ENCODE data around the gene FBXO47. TPM values are rescaled to one million over a fixed set of nuclear protein-coding genes. Genes with fewer than 3 reads are reported as not detected.

FBXO47 gene
- total RNA-seq, 1 donor from 2014 or later = not detected

DNA sequence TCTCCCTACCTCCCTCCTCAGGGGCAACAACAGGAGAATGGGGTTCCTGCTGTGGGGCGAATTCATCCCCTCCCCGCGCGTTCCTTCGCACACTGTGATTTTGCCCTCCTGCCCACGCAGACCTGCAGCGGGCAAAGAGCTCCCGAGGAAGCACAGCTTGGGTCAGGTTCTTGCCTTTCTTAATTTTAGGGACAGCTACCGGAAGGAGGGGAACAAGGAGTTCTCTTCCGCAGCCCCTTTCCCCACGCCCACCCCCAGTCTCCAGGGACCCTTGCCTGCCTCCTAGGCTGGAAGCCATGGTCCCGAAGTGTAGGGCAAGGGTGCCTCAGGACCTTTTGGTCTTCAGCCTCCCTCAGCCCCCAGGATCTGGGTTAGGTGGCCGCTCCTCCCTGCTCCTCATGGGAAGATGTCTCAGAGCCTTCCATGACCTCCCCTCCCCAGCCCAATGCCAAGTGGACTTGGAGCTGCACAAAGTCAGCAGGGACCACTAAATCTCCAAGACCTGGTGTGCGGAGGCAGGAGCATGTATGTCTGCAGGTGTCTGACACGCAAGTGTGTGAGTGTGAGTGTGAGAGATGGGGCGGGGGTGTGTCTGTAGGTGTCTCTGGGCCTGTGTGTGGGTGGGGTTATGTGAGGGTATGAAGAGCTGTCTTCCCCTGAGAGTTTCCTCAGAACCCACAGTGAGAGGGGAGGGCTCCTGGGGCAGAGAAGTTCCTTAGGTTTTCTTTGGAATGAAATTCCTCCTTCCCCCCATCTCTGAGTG, 47.7 kb downstream of the FBXO47 start:
- Mint-ChIP-seq H3K27ac (no peak overlapping the region), H3K4me3 (no peak overlapping the region), H3K9me3 (no peaks in the 10 kb centered on the region), H3K4me1 (peaks cover 21% of the 10 kb centered on the region), H3K36me3 (ENCODE audit: low read depth) (peaks cover 57% of the 10 kb centered on the region), H3K27me3 (no peaks in the 10 kb centered on the region)
- ChIA-PET CTCF (no interaction called here), POLR2A (no interaction called here)
- intact Hi-C loops (cut with micrococcal nuclease) = no loop called here
- ATAC-seq (ENCODE audit: low read depth) = no peak
- DNase-seq = no peak
- TF ChIP-seq CTCF (IDR thresholded peaks at IDR 0.05) = no peak

DNA sequence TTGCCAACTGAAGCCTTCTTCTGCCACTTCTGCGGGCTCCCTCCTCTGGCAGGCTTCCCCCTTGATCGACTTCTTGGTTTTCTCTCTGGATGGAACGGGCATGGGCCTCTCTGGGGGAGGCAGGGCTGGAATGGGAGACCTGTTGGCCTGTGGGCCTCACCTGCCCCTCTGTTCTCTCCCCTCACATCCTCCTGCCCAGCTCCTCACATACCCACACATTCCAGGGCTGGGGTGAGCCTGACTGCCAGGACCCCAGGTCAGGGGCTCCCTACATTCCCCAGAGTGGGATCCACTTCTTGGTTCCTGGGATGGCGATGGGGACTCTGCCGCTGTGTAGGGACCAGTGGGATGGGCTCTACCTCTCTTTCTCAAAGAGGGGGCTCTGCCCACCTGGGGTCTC, 48.3 kb downstream of the FBXO47 start:
- H3K9me3 Mint-ChIP-seq = no peaks in the 10 kb centered on the region
- H3K36me3 Mint-ChIP-seq (ENCODE audit: low read depth) = peaks cover 63% of the 10 kb centered on the region
- no peak for TF ChIP-seq CTCF (IDR thresholded peaks at IDR 0.05)
- ChIA-PET POLR2A (no interaction called here), CTCF (no interaction called here)
- no peak overlapping the region for H3K27ac Mint-ChIP-seq
- H3K27me3 Mint-ChIP-seq = no peaks in the 10 kb centered on the region
- no peak for ATAC-seq (ENCODE audit: low read depth)
- intact Hi-C loops (cut with micrococcal nuclease) = no loop called here
- no peak overlapping the region for H3K4me3 Mint-ChIP-seq
- DNase-seq = no peak
- H3K4me1 Mint-ChIP-seq = peaks cover 21% of the 10 kb centered on the region

DNA sequence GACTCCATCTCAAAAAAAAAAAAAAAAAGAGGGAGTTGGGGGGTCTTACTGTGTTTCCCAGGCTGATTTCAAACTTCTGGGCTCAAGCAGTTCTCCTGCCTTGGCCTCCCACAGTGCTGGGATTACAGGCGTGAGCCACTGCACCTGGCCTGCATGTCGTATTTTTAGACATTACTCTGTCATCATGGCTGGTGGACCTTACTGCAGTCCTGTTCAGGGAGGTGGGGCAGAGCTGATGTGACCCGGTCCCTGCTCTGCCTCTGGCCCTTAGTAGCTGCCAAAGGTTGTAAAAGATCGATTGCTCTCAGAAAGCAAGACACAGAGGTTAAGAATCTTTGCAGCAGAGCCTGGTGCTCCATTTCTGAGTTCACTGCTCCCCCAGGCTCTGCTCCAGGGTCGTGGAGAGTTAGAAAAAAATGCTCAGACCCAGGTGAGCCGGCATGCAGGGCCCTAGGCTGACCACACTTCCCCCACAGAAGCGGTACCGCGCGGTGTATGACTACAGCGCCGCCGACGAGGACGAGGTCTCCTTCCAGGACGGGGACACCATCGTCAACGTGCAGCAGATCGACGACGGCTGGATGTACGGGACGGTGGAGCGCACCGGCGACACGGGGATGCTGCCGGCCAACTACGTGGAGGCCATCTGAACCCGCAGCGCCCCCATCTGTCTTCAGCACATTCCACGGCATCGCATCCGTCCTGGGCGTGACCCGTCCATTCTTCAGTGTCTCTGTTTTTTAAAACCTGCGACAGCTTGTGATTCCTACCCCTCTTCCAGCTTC, 48.9 kb downstream of the FBXO47 start:
- Mint-ChIP-seq H3K9me3 (no peaks in the 10 kb centered on the region), H3K27ac (no peak overlapping the region), H3K4me3 (no peak overlapping the region), H3K27me3 (no peaks in the 10 kb centered on the region), H3K4me1 (peaks cover 19% of the 10 kb centered on the region), H3K36me3 (ENCODE audit: low read depth) (peaks cover 65% of the 10 kb centered on the region)
- CTCF ChIA-PET = no interaction called here
- POLR2A ChIA-PET = no interaction called here
- no peak for ATAC-seq (ENCODE audit: low read depth)
- intact Hi-C loops (cut with micrococcal nuclease) = no loop called here
- DNase-seq = no peak
- TF ChIP-seq CTCF (IDR thresholded peaks at IDR 0.05) = no peak

- H3K36me3 Mint-ChIP-seq (ENCODE audit: low read depth) = peaks cover 73% of the 10 kb centered on the region
- H3K9me3 Mint-ChIP-seq = no peaks in the 10 kb centered on the region
- H3K4me3 Mint-ChIP-seq = no peak overlapping the region
- ChIA-PET POLR2A (interaction anchor here (0.6 to 1.1 kb wide), 3 partner anchors 9 to 23 kb away, joined by 3 read pairs; no protein-coding TSS in a partner anchor), CTCF (interaction anchor here (0.6 kb wide), 1 partner anchor 174 kb away, joined by 3 read pairs; no protein-coding TSS in a partner anchor)
- DNase-seq = no peak
- no peak for TF ChIP-seq CTCF (IDR thresholded peaks at IDR 0.05)
- ATAC-seq (ENCODE audit: low read depth) = no peak
- peaks cover 19% of the 10 kb centered on the region for H3K4me1 Mint-ChIP-seq
- intact Hi-C loops (cut with micrococcal nuclease) = no loop called here
- H3K27me3 Mint-ChIP-seq = no peaks in the 10 kb centered on the region
- no peak overlapping the region for H3K27ac Mint-ChIP-seq
Measured at GRCh38 chr17:38917259-38917658, 49.9 kb downstream of the FBXO47 start.

DNA sequence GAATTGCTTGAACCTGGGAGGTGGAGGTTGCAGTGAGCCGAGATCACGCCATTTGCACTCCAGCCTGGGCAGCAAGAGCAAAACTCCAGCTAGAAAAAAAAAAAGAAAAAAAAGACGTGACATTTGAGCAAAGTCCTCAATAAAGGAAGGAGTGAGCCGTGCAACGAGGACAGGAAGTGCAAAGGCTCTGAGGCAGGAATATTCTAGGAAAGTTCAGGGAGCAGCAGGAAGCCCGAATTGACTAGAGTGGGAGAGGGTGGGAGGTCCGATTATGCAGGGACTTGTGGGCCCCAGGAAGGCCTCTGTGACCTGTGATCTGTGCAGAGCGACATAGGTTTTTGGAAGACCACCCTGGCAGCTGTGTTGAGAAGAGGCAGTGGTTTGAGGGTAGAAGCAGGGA, 50.4 kb downstream of the FBXO47 start:
- CTCF ChIA-PET = no interaction called here
- no peak for ATAC-seq (ENCODE audit: low read depth)
- no peak overlapping the region for H3K27ac Mint-ChIP-seq
- POLR2A ChIA-PET = interaction anchor here (0.6 to 1.1 kb wide), 3 partner anchors 9 to 23 kb away, joined by 3 read pairs; no protein-coding TSS in a partner anchor
- peaks cover 76% of the 10 kb centered on the region for H3K36me3 Mint-ChIP-seq (ENCODE audit: low read depth)
- no peak for TF ChIP-seq CTCF (IDR thresholded peaks at IDR 0.05)
- H3K27me3 Mint-ChIP-seq = no peaks in the 10 kb centered on the region
- peaks cover 15% of the 10 kb centered on the region for H3K4me1 Mint-ChIP-seq
- H3K9me3 Mint-ChIP-seq = no peaks in the 10 kb centered on the region
- no peak for DNase-seq
- H3K4me3 Mint-ChIP-seq = no peak overlapping the region
- intact Hi-C loops (cut with micrococcal nuclease) = no loop called here
